ENCODE results near the gene ATRNL1. TPM values are rescaled to one million over a fixed set of nuclear protein-coding genes. Genes with fewer than 3 reads are reported as not detected.

The ATRNL1 gene
- total RNA-seq, 1 experiment from 2014 or later: not detected

DNA sequence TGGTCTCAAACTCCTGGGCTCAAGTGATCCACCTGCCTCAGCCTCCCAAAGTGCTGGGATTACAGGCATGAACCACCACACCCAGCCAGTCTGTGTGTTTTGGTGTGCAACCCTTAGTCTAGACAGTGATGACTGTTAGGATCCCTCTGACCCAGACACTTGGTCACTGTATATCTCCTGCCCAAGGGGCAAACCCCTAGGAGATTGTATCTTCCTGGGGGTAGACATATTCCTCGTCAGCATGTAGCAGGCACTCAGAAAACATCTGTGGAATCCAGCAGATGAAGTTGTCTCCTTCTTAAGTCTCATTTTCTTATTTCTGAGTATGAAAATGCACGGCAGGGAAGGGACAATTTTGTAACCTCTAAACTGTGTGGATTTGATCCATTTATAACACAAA is 887.3 kb downstream of the ATRNL1 start:
- H3K27ac Mint-ChIP-seq (ENCODE audit: low read depth, unreplicated experiment): no peak overlapping the region
- CTCF ChIA-PET: no interaction called here
- H3K27me3 Mint-ChIP-seq (ENCODE audit: insufficient read depth, unreplicated experiment): no peaks in the 10 kb centered on the region
- TF ChIP-seq, protein P1, sequence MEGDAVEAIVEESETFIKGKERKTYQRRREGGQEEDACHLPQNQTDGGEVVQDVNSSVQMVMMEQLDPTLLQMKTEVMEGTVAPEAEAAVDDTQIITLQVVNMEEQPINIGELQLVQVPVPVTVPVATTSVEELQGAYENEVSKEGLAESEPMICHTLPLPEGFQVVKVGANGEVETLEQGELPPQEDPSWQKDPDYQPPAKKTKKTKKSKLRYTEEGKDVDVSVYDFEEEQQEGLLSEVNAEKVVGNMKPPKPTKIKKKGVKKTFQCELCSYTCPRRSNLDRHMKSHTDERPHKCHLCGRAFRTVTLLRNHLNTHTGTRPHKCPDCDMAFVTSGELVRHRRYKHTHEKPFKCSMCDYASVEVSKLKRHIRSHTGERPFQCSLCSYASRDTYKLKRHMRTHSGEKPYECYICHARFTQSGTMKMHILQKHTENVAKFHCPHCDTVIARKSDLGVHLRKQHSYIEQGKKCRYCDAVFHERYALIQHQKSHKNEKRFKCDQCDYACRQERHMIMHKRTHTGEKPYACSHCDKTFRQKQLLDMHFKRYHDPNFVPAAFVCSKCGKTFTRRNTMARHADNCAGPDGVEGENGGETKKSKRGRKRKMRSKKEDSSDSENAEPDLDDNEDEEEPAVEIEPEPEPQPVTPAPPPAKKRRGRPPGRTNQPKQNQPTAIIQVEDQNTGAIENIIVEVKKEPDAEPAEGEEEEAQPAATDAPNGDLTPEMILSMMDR (IDR thresholded peaks at IDR 0.05; ENCODE audit: unreplicated experiment): no peak
- H3K9me3 Mint-ChIP-seq (ENCODE audit: unreplicated experiment): no peaks in the 10 kb centered on the region
- no peaks in the 10 kb centered on the region for H3K36me3 Mint-ChIP-seq (ENCODE audit: insufficient read depth, unreplicated experiment)
- no peaks in the 10 kb centered on the region for H3K4me1 Mint-ChIP-seq (ENCODE audit: insufficient read depth, unreplicated experiment)
- H3K4me3 Mint-ChIP-seq (ENCODE audit: unreplicated experiment): no peak overlapping the region
- intact Hi-C loops (cut with micrococcal nuclease): no loop called here
- POLR2A ChIA-PET: no interaction called here
- DNase-seq (ENCODE audit: unreplicated experiment): no peak
- BruUV-seq (replicated peaks): no TSS peak

DNA sequence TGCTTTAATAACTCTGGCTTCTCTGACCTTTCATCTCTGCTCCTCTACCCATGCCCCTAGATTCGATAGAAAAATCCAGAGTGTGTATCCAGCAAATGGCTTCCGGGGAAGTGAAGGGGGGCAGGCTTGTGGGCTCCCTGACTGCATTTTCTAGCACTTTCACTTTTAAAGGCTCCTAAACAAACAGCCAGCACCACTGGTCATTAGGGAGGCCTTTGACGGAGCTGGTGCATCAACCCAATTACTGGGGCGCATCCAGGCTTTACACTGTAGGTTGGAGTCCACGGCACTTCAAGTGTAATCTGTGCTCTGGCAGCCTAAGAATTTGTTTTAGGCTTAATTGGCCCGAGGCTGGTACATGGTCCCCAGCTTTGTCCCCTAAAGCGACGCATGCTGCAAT is 887.9 kb downstream of the ATRNL1 start:
- intact Hi-C loops (cut with micrococcal nuclease): no loop called here
- no peaks in the 10 kb centered on the region for H3K9me3 Mint-ChIP-seq (ENCODE audit: unreplicated experiment)
- no peaks in the 10 kb centered on the region for H3K27me3 Mint-ChIP-seq (ENCODE audit: insufficient read depth, unreplicated experiment)
- TF ChIP-seq, protein P1 (IDR thresholded peaks at IDR 0.05; ENCODE audit: unreplicated experiment): no peak
- H3K4me3 Mint-ChIP-seq (ENCODE audit: unreplicated experiment): no peak overlapping the region
- H3K4me1 Mint-ChIP-seq (ENCODE audit: insufficient read depth, unreplicated experiment): no peaks in the 10 kb centered on the region
- BruUV-seq (replicated peaks): no TSS peak
- POLR2A ChIA-PET: no interaction called here
- no peak overlapping the region for H3K27ac Mint-ChIP-seq (ENCODE audit: low read depth, unreplicated experiment)
- DNase-seq (ENCODE audit: unreplicated experiment): no peak
- CTCF ChIA-PET: no interaction called here
- H3K36me3 Mint-ChIP-seq (ENCODE audit: insufficient read depth, unreplicated experiment): no peaks in the 10 kb centered on the region

DNA sequence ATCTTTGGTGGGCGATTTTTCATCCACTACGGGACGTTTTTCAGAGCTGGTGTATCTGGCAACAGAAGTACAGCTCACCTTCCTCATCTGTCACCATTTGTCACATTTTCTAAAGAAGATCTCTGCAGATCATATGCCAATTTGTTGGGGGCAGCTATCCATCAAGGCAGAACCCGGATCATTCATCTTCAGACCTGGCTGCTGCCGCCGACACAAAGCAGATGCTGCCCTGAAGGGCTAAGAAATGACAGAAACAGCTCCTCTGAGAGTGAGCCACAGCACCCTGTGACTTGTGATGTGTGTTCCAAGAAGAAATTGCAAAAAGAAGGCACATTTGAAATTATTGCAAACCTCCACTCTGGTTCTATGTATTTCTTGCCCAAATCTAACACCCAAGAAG is 888.9 kb downstream of the ATRNL1 start:
- Mint-ChIP-seq H3K4me3 (ENCODE audit: unreplicated experiment) (no peak overlapping the region), H3K9me3 (ENCODE audit: unreplicated experiment) (no peaks in the 10 kb centered on the region), H3K36me3 (ENCODE audit: insufficient read depth, unreplicated experiment) (no peaks in the 10 kb centered on the region), H3K27me3 (ENCODE audit: insufficient read depth, unreplicated experiment) (no peaks in the 10 kb centered on the region), H3K4me1 (ENCODE audit: insufficient read depth, unreplicated experiment) (no peaks in the 10 kb centered on the region), H3K27ac (ENCODE audit: low read depth, unreplicated experiment) (no peak overlapping the region)
- intact Hi-C loops (cut with micrococcal nuclease): no loop called here
- POLR2A ChIA-PET: no interaction called here
- TF ChIP-seq, protein P1 (IDR thresholded peaks at IDR 0.05; ENCODE audit: unreplicated experiment): no peak
- no TSS peak for BruUV-seq (replicated peaks)
- CTCF ChIA-PET: interaction anchor here (0.7 kb wide), 1 partner anchor 87 kb away, joined by 3 read pairs; no protein-coding TSS in a partner anchor
- DNase-seq (ENCODE audit: unreplicated experiment): no peak

DNA sequence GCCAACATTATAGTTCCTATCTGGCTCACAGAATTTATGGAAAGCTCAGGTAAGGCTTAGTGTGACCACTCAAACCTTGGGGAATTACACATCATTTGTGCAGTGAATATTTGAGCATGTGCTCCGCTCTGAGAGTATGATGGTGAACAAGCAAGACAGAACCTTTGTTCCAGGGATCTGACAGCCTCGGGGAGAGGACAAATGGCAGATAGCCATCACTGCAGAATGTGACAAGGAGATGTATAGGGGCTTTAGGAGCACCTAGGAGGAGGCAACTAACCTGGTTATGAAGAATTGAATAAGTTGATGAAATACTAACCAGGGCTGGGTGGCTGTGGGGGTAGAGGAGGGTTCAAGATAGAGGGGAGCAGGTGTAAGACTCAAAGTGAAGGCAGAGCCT is 889.4 kb downstream of the ATRNL1 start:
- no peak overlapping the region for H3K27ac Mint-ChIP-seq (ENCODE audit: low read depth, unreplicated experiment)
- ChIA-PET POLR2A (no interaction called here), CTCF (interaction anchor here (0.7 kb wide), 2 partner anchors 17 to 88 kb away, joined by 3 read pairs; no protein-coding TSS in a partner anchor)
- intact Hi-C loops (cut with micrococcal nuclease): no loop called here
- no peak overlapping the region for H3K4me3 Mint-ChIP-seq (ENCODE audit: unreplicated experiment)
- no peaks in the 10 kb centered on the region for H3K9me3 Mint-ChIP-seq (ENCODE audit: unreplicated experiment)
- H3K36me3 Mint-ChIP-seq (ENCODE audit: insufficient read depth, unreplicated experiment): no peaks in the 10 kb centered on the region
- no peaks in the 10 kb centered on the region for H3K4me1 Mint-ChIP-seq (ENCODE audit: insufficient read depth, unreplicated experiment)
- TF ChIP-seq, protein P1 (IDR thresholded peaks at IDR 0.05; ENCODE audit: unreplicated experiment): no peak
- DNase-seq (ENCODE audit: unreplicated experiment): no peak
- no peaks in the 10 kb centered on the region for H3K27me3 Mint-ChIP-seq (ENCODE audit: insufficient read depth, unreplicated experiment)
- no TSS peak for BruUV-seq (replicated peaks)
